ENCODE results near the gene CUTA.

- TF ChIP-seq CTCF (conservative IDR thresholded peaks at IDR 0.05; ENCODE audit: low read length): peak; percentile 65
- no peak for TF ChIP-seq EZH2phosphoT487 (IDR thresholded peaks at IDR 0.05; ENCODE audit: borderline replicate concordance)
Observed at GRCh38 chr6:33428224-33428965, 10.5 kb upstream of the CUTA start.
